Activated T-cell treated with anti-CD3 and anti-CD28 coated beads, Interleukin-2, amount 50 U/mL, for 48 hours (primary cell): Measurements from ENCODE around the gene GLYAT.
A peak's percentile ranks its signal among the peaks of the same experiment; 100 is the strongest.

Experiments used
- DNase-seq, 2 experiments: peaks; one replicate each; pipeline ENCODE4 v3.0.0-alpha.2; 2020

Gene GLYAT

GRCh38 chr11:58676563-58677135 lies 55.1 kb downstream of the GLYAT start:
- DNase-seq = no peak

- peak; percentile 81 to 85 for DNase-seq
These were observed 56.2 kb downstream of the GLYAT start for GRCh38 chr11:58675334-58676155.

- DNase-seq = no peak
These were observed 57.1 kb downstream of the GLYAT start for GRCh38 chr11:58674609-58675008.

DNA sequence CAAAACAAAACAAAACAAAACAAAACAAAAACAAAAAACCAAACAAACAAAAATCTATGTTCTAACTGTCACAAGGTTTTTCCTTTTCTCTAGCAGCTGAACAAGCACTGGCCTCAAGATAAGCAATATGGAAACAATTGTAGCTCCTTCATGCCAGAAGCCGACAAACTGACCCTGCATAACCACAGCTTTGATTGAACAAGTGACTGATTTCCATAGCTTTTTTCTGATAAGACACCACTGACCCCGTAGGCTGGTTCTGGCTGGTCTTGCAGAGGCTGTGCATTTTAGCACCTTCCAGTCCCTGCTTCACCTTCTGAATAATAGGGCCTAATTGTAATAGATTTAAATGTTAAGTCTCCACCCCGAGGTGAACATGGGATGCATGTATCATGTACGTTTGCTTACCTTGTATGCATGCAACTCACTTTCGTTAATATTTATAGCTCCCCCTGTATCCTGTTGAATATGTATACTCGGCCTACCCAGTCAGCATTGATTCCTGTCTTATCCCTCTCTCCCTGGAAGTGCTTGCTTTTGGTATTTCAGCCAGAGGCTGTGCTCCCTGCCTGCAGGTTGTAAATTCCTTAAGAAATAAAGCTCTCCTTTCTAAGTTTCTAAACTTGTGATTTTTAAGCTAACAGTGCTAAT lies 59.6 kb downstream of the GLYAT start:
- DNase-seq = no peak

- DNase-seq = no peak
These were observed 71.7 kb downstream of the GLYAT start for GRCh38 chr11:58659910-58660570.

DNA sequence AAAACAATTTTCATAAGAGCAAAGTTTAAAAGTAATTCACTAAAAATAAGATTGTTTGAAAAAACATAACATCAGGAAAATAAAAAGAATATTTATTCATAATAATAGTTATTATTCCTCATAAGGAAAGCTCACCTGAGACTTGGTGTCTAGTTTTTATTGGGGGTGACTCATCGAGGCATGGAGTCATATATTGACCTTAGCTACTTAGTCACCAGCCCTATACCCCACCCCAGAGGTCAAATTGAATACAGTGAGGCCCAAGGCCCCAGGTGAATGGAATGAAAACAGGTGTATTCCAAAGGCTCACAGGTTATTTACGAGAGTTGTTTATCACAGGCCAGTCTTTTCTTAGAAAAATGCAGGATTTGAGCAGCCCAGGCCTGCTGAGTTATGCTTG lies 72.3 kb downstream of the GLYAT start:
- no peak for DNase-seq
